GM18517 (cell line): Measurements from ENCODE around the gene TM7SF3.

Experiments
- ATAC-seq: cut with Tn5 transposase; IDR thresholded peaks from one replicate; pipeline ENCODE4 v1.9.1; 2021; ENCODE audit warnings: mild to moderate bottlenecking, moderate library complexity; ENCODE audit not compliant: unreplicated experiment

Gene TM7SF3

DNA sequence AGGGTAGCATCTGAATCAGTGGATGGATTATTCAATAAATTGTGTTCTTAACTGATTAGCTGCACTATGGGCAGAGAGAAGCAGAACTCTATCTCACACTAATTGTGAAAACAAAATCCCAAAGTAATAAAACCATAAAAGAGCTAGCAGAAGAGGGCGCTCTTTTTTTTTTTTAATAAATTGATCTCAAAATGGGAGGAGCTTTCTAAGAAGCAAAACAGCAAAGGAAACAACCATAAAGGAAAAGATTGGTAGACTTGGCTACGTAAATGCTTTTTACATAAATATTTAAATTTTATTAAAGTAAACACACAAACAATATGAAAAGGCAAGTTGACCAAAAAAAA, 1.5 kb upstream of the TM7SF3 start:
- ATAC-seq = no peak

DNA sequence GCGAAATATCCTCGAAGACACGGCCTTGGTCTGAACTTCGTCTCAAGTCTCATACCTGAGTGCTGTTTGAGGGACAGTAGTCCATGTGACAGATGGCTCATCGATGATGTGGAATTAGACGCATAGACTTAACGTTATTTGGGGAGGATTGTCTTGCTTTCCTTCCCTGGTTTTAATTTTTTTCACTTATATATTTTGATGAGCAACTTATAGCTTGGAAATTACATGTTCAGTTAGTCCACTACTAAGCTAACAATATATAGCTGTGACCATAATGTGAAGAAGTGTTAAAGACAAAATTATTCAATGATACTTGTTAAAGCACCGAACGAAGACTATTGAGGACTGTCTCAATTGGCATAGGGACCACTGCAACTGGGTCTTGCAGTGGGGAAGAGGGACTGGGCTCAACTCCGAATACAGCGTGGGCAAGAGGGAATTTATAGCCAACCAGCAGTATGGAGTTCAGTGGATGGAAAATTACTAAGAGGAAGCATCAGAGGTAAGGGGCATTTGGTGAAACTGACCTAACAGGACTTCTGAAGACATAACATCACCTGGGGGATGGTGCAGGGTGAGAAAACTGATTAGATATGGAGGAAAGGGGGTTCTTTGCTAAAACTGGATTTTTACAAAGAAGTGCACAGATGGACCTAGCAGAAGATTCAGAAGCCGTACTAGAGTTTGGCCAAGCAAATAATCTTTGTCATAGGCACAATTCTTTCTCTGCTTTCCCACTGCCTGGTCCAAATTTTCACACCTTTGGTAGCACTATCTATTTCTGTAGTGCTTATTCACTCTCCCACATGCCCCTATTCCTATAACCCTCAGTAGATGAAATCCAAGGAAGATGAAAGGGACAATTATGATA, 910 bp upstream of the TM7SF3 start:
- ATAC-seq = peak; percentile 0

DNA sequence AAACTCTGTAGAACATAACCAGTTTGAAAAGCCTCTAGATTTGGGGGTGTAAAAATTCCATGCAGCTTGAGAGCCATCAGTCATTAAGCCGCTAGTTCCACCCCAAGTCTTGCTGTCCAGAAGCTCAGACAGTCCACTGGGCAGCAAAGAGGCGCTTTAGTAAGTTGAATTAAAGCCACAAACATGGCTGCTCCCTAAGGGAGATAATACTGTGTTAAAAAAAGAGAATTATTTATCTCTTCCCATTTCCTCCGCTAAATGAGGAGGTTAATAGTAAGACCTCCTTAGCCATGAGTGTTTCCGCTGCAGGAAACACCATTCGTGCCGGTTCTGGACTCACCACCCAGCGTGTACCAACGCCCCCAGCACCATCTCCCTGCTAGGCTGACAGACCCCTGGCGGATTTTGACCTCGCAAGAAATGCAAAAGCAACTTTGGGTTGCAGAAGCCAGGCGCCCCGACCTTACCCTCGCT, 536 bp downstream of the TM7SF3 start:
- peak; percentile 24 for ATAC-seq

DNA sequence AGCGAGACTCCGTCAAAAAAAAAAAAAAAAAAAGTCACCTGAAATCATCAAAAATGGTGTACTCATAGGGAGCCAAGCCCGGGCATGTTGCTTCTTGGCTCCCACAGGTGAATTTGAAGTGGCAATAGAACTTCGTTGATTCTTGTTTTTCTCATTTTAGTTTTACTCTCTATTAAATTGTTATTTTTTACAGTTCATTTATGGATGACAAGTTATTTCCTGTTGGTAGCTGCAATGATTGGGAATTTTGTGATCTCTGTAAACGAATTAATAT, 1.3 kb downstream of the TM7SF3 start:
- ATAC-seq = no peak

DNA sequence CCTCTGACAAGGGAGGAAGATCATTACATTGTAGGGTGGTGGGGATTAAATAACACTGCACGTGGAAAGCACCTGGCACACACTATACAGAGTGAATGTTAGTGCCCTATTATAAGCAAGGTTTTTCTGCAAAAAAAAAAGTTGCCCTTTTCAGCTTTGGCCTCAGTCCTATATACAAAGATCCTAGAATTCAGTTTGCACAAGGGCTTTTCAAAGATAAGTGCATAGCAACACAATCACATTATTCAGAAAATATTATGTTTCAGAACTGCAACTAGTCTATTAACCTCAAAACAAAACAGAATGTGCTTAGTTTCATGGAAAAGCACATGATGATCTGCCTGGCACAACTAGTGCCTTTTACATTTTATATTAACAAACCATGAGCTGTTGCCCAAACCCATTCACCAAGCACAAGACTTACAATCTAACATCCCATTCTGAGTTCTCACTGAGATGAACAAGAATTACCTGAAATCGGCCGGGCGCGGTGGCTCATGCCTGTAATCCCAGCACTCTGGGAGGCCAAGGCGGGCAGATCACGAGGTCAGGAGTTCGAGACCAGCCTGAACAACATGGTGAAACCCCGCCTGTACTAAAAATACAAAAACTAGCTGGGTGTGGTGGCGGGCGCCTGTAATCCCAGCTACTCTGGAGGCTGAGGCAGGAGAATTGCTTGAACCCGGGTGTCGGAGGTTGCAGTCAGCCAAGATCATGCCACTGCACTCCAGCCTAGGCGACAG, 1.8 kb downstream of the TM7SF3 start:
- ATAC-seq = no peak

DNA sequence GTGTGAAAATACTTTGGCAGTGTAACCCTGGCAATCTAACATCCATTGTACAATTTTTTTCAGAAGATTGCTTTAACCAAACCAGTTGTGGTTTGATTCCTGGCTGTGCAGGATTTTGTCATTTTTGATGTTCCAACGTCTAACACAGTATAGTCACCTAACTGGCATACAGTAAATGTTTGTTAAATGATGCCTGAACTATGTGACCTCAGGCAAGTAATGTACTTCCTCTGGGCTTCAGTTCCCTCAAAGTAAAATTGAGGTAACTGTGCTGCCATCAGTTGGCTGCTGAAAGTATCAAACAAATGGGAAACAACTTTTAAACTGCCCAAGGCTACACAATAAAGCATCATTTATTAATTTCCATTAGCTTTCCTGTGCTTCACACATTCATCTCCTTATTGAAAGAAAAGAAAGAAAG, 4.3 kb downstream of the TM7SF3 start:
- no peak for ATAC-seq

DNA sequence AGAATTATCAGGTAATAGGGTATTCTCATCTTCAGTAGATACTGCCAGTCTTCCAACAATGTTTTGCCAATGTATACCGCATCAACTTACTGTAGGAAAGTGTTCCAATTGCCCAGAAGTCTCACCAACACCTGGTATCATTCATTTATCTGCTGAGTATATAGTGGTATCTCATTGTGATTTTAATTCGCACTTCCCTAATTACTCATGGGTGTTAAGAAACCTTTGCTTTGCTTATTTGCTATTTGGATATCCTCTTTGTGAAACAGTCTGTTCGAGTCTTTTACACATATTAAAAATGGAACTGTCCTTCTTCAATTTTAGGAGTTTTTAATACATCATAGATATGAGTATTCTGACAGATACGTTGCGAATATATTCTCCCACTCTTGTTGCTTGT, 6.1 kb downstream of the TM7SF3 start:
- ATAC-seq = no peak

DNA sequence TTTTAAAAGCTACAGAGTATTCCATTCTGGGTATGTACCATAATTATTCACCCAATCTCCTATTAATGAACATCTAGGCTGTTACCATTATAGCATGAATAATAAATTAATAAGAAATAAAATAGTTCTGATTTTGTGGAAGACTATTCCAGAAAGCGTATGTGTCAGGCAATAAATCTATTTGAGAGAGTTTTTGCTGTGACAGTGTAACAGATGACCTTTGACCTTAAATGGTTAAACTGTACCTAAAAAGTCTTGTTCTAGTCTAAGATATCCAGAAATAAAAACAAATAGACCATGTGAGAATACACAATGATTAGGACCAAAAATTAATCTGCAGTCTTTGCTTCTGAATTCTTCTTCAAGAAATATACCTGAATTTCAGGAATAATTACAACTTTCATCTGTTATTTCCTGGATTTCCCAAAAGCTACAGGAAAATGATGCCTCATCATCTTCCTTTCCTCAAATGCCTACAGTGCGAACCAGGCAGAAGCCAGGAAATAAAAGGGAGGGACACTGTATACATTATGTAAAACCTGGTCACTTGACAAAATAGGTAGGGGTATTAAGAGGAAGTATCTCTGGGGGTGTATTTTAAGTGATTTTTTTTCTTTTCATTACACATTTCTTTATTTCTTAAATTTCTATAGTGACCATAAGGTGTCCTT, 7.3 kb downstream of the TM7SF3 start:
- ATAC-seq = no peak

DNA sequence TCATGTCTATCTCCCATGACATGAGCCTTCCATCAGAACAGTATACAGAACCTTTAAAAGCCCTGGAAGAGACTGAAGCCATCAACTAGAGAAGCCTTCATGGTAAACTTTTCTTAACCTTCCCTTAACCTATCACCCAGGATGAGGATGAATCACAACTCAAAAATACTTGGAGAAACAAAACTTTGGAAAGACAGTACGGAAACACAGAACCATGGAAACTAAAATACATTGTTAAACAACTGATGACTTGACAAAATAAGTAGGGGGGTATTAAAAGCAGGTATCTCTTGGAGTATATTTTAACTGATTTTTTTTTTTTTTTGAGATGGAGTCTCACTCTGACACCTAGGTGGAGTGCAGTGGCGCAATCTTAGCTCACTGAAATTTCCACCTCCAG, 8.7 kb downstream of the TM7SF3 start:
- ATAC-seq = no peak

DNA sequence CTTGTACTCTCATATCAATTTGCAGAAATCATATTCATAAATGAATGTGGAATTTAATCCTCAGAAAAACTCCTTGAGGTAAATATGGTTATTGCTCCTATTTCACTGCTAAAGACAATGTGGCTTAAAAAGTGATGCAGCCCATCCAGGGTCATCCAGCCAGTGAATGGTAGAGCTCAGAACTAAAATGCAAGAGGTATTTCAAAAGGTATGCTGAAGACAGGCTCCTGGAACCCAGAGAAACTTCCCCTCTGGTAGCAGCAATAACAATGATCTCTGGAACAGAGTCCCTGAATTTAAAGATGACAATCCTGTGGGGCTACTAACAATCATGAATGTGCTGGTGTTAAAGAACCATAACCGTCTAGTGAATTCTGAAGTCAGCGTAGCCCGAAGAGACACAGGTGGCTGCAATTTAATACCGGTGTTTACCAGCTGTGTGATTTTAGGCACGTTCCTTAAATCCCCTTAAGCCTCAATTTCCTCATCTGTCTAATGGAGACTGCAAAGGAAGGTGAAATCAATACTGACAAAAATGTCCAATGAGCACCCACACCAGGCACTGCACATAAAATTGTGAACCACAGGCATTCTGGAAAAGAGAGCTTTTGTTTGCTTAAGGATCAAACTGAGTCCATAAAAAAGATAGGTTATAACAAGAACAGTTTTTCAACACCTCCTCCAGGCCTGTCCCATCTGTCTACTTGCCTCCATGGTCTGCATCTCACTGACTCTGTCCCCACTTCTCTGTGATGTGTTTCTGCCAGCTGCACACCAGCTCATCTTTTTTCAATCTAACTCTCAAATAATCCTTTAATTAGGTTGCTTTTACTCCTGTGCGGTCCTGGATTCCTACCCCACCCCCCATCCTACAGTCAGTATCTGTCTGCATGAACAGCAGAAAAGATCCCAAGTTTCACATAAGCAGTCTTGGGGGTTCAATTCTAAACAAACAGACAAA, 10.5 kb downstream of the TM7SF3 start:
- ATAC-seq = no peak

DNA sequence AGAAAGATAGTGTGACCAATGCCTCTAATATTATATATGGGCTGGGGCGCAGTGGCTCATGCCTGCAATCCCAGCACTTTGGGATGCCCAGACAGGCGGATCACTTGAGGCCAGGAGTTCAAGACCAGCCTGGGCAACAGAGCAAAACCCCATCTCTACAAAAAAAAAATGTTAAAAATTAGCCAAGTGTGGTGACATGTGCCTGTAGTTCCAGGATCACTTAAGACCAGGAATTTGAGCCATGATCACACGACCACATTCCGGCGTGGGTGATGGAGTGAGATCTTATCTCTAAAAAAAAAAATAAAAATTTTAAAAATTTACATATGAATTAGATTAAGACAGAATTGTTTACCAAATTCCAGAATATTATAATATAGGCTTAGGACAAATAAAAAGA, 12.0 kb downstream of the TM7SF3 start:
- ATAC-seq = no peak

DNA sequence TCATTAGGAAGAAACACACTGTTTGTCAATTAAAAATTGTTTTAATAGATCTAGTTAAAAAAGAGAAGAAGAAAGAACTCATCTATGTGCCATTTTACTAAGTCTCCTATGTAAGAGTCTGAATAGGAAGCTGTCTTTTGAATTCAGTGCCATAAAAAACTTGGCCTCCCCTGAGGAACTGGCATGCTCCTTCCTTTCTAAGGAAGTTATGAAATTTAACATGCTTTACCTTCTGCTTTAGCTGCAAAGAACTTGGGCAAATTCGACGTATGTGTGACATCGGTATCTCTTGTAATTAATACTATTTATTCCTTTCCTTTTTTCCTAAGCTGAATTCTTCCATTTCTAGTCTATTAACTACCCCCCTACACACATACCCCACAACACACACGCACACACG, 12.5 kb downstream of the TM7SF3 start:
- ATAC-seq = no peak

DNA sequence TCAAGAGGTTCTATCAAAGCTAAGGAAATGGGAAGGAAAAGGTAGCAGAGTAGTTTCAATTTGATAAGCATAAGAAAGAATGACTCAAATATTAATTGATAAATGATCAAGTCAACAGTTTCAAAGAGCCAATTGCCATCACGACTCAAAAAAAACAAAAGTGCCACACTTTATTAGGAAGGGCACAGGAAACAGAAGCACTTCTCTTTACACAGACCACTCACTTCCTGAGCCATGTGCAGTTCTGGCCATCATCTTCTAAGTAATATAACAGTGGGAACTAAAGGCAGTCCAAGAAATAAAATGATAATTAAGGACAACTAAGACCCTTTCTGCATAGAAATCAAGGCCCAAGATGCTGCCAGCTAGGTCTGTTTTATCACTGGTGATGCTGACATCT, 13.2 kb downstream of the TM7SF3 start:
- ATAC-seq = no peak

DNA sequence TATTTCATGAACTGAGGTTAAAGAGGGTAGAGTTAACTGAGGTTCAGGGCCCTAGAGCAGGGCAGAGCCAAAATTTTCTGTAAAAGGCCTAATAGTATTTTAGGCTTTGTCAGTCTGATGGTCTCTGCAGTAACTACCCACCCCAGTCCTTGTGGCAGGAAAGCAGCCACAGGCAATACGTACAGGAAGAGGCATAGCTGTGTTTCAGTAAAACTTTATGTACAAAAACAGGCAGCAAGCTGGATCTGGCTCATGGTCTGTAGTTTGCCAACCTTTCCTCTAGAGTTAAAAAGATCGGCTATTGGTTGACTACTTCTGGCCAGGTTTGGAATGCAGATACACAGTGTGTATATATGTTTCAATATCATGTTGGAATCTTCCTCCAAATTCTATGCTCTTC, 17.2 kb downstream of the TM7SF3 start:
- no peak for ATAC-seq

DNA sequence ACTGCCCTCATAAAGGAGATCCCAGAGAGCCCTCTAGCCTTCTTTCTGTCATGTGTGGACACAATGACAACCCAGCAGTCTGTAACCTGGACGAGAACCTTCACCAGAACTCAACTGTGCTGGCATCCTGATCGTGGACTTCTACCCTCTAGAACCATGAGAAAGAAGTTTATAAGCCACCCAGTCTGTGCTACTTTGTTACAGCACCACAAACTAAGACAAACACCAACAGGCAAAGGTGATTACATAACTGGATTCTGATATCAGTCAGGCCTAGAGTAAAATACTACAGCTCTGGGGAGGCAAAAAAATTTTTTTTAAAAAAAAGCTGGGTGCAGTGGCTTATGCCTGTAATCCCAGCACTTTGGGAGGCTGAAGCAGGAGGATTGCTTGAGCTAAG, 18.5 kb downstream of the TM7SF3 start:
- ATAC-seq = no peak

DNA sequence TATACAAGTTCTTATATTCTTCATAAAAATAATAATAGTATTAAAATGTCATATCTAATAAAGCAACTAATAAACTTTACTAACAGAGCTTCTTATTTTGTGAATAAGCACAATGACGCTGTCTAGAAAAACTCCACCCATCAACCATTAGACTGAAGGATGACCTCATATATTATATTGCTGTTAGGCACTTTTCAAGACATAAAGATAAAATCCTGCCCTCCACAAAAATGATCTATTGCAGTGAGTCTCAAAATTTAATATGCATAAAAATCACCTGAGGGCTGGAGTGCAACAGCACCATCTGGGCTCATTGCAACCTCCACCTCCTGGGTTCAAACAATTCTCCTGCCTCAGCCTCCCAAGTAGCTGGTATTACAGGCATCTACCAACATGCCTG, 20.1 kb downstream of the TM7SF3 start:
- no peak for ATAC-seq

DNA sequence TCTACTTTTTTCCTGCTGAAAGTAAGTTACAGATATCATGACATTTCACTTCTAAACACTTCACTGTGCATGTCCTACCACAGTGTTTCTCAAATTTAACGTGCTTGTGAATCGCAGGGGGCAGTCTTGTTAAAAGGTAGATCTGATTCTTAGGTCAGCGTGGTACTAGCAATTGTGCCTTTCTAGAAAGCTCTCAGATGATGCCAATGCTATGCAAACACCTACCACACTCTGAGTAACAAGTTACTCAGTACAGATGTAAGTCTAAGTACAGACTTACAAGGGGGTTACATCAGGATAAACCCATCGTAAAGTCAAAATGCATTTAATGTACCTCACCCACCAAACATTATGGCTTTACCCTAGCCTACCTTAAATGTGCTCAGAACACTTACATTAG, 22.4 kb downstream of the TM7SF3 start:
- ATAC-seq = no peak

DNA sequence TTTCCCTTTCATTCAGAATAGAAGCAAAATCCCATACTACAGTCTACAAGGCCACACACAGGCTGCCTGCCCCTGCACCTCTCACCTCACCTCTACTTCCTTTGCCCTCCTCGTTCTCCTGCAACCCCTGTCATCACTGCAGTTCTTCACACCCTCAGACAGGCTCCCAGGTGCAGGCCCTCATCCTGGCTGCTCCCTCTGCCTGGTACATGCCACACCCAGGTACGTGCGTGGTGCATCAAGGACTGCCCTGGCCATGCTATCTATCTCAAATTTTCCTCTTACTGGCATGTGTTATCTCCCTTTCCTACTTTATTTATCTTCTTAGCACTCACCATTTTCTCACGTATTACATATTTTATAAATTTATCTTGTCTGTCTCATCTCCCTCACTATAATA, 24.3 kb downstream of the TM7SF3 start:
- ATAC-seq = no peak

DNA sequence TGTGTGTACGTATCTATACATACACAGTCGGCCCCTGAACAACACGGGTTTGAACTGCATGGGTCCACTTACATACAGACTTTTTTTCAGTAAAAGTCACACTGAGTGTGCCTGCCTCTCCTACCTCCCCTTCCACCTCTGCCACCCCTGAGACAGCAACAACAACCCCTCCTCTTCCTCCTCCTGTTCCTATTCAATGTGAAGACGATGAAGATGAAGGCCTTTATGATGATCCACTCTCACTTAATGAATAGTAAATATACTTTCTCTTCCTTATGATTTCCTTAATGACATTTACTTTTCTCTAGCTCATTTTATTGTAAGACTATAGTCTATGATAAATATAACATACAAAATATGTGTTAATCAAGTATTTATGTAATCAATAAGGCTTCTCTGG, 25.5 kb downstream of the TM7SF3 start:
- ATAC-seq = no peak

DNA sequence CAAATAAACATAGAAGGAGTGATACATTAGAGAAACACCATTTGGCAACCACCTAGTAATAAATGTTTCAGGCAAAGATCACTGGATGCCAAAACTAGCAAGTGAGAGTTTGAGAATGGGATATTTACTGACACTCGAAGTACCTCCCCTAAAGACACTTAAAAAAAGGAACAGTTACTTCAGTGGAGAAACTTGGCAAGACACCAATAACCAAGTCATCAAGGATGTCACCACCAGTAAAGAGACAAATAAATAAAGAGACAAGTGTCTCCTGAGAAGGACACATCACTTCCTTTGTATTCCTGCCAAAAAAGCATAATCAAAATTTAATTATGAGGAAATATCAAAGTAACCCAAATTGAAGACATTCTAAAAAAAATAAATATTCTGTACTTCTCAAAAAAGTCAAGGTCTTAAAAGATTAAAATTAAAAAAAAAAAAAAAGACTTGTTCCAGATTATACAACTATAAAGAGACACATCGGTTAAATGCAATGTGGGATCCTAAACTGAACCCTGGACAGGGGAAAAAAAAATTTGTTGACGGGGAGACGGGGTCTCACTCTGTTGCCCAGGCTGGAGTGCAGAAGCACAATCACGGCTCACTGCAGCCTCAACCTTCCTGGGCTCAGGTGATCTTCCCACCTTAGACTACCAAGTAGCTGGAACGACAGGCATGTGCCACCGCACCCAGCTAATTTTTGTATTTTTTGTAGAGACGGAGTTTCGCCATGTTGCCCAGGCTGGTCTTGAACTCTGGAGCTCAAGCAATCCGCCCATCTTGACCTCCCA, 26.4 kb downstream of the TM7SF3 start:
- no peak for ATAC-seq
